DMS 273 treated with DMSO at 0.1 percent for 48 hours (cell line): Measurements from ENCODE around the gene CEBPB.

Source experiments
- DNase-seq: peaks from one replicate; lab custom pipeline; 2025; lab: John Stamatoyannopoulos, UW

The CEBPB gene

GRCh38 chr20:50170549-50171220, 19.9 kb upstream of the CEBPB start:
- no peak for DNase-seq

GRCh38 chr20:50172347-50173013, 18.1 kb upstream of the CEBPB start:
- no peak for DNase-seq

- DNase-seq, result no peak
Measured at GRCh38 chr20:50174456-50174855, 16.2 kb upstream of the CEBPB start.

- DNase-seq, result no peak
Measured at GRCh38 chr20:50175938-50176933, 14.4 kb upstream of the CEBPB start.

GRCh38 chr20:50178672-50179071, 12.0 kb upstream of the CEBPB start:
- DNase-seq, result peak; percentile 65

GRCh38 chr20:50181344-50181743, 9.3 kb upstream of the CEBPB start:
- no peak for DNase-seq

- no peak for DNase-seq
Measured at GRCh38 chr20:50182346-50182745, 8.3 kb upstream of the CEBPB start.

GRCh38 chr20:50185426-50185825, 5.2 kb upstream of the CEBPB start:
- no peak for DNase-seq

- DNase-seq, result peak; percentile 59
Measured at GRCh38 chr20:50186151-50186885, 4.3 kb upstream of the CEBPB start.

- DNase-seq, result no peak
Measured at GRCh38 chr20:50186987-50187402, 3.6 kb upstream of the CEBPB start.

- no peak for DNase-seq
Measured at GRCh38 chr20:50187403-50188051, 3.1 kb upstream of the CEBPB start.

GRCh38 chr20:50188287-50188688, 2.3 kb upstream of the CEBPB start:
- no peak for DNase-seq

GRCh38 chr20:50188879-50189680, 1.6 kb upstream of the CEBPB start:
- DNase-seq, result no peak

GRCh38 chr20:50189681-50190250, 864 bp upstream of the CEBPB start:
- DNase-seq, result no peak

GRCh38 chr20:50191065-50191543, 474 bp downstream of the CEBPB start:
- no peak for DNase-seq

GRCh38 chr20:50191544-50192363, 1.1 kb downstream of the CEBPB start:
- DNase-seq, result peak; percentile 58

- peak; percentile 58 for DNase-seq
Measured at GRCh38 chr20:50192364-50193198, 2.0 kb downstream of the CEBPB start.

GRCh38 chr20:50193199-50193835, 2.7 kb downstream of the CEBPB start:
- DNase-seq, result no peak
